Activated T-helper 1 cell treated with anti-CD3 and anti-CD28 coated beads, Interleukin-2, amount 50 U/mL, for 16 hours (primary cell): Measurements from ENCODE around the gene EIF4E3.

Experiments
- DNase-seq, 2 donors: peaks; one replicate each; pipeline ENCODE4 v3.0.0-alpha.2; 2020; ENCODE audit warnings: low read depth in 1 of 2, low spot score in 1 of 2

Gene EIF4E3

GRCh38 chr3:71650372-71650771 lies 74.8 kb downstream of the EIF4E3 start:
- no peak for DNase-seq

GRCh38 chr3:71649757-71650156 lies 75.4 kb downstream of the EIF4E3 start:
- no peak for DNase-seq

GRCh38 chr3:71647751-71648150 lies 77.5 kb downstream of the EIF4E3 start:
- DNase-seq: no peak

- no peak for DNase-seq
These were observed 78.2 kb downstream of the EIF4E3 start for GRCh38 chr3:71646971-71647370.

- DNase-seq: no peak
These were observed 80.1 kb downstream of the EIF4E3 start for GRCh38 chr3:71645140-71645539.

- no peak for DNase-seq
These were observed 83.5 kb downstream of the EIF4E3 start for GRCh38 chr3:71641674-71642073.

GRCh38 chr3:71640331-71640983 lies 84.7 kb downstream of the EIF4E3 start:
- DNase-seq: no peak

GRCh38 chr3:71636482-71636881 lies 88.7 kb downstream of the EIF4E3 start:
- no peak for DNase-seq

- DNase-seq: no peak
These were observed 89.2 kb downstream of the EIF4E3 start for GRCh38 chr3:71636001-71636400.

- DNase-seq: no peak
These were observed 90.5 kb downstream of the EIF4E3 start for GRCh38 chr3:71634671-71635070.

- no peak for DNase-seq
These were observed 95.5 kb downstream of the EIF4E3 start for GRCh38 chr3:71629711-71630110.

- no peak for DNase-seq
These were observed 95.9 kb downstream of the EIF4E3 start for GRCh38 chr3:71629289-71629688.

GRCh38 chr3:71628522-71628921 lies 96.7 kb downstream of the EIF4E3 start:
- no peak for DNase-seq

- no peak for DNase-seq
These were observed 99.5 kb downstream of the EIF4E3 start for GRCh38 chr3:71625676-71626075.
